ENCODE data around the gene NSUN7.

DNA sequence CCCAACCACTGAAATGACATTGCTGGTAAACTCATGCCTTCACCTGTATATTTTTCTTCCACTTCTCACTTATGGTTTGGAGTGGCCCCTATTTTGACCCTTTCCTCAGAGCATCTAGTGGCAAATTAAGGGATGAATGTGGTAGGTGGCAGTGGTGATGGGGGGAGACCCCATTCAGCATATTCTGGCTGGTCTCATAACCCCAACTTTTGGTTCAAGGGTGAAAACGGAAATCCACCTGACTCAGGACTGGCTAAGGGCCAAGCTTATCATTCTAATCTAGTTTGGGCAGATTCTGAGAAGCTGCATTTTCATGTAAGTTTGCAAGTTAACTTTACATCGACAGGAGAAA lies 47.0 kb upstream of the NSUN7 start:
- TF ChIP-seq ELF4 (IDR thresholded peaks at IDR 0.05) (no peak), HDGF (IDR thresholded peaks at IDR 0.05; ENCODE audit: borderline replicate concordance) (no peak), FOXM1 (IDR thresholded peaks at IDR 0.05; ENCODE audit: borderline replicate concordance) (no peak), NFRKB (IDR thresholded peaks at IDR 0.05) (no peak), FOXK2 (IDR thresholded peaks at IDR 0.05) (no peak)
